ENCODE data around the gene C3orf18.

GRCh38 chr3:50604628-50605588, 37.4 kb upstream of the C3orf18 start:
- TF ChIP-seq CTCF (IDR thresholded peaks at IDR 0.05) (no peak), POLR2A (IDR thresholded peaks at IDR 0.05) (no peak)

Measured in Peyer's patch (tissue), 4 donors.